Gastrocnemius medialis (tissue), 4 donors: ENCODE measurements around the gene ARHGAP15.

Source experiments
- POLR2A ChIP-seq, 2 donors: fragments of 450-650 bp; IDR thresholded peaks; one replicate each; pipeline ENCODE4 v1.6.1; 2017; ENCODE audit warnings: antibody characterized with exemption in 2 of 2, mild to moderate bottlenecking in 2 of 2, moderate library complexity in 2 of 2
- TF ChIP-seq, protein P1 (sequence below), 5 experiments: fragments of 450-650 bp in 3 of 5; fragments of 200-600 bp in 2 of 5; sonication (generic) in 2 of 5; IDR thresholded peaks in 4 of 5; conservative IDR thresholded peaks in 1 of 5; 1 replicate in 4 of 5; 2 replicates in 1 of 5; pipeline ENCODE4 v1.5.1; 2016 to 2019; ENCODE audit warnings: antibody characterized with exemption in 5 of 5, mild to moderate bottlenecking in 3 of 5, moderate library complexity in 3 of 5

DNA sequence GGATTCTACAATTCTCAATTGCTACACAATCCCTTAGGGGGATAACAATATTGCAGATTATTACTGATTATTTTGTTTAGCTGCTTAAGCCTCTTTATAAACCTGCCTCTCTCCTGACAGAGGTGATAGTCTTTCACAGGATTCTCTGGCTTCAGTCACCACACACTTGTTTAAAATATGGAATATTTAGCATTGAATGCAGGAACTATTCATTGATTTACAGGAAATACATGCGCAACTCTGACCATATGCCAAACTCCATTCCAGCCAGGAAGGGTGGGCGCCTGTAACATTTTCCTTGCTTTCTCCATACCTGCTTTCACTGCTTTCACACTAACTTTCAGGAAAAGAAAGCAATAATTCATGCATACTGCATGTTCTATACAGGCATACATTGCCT, 44.8 kb upstream of the ARHGAP15 start:
- TF ChIP-seq, protein P1, sequence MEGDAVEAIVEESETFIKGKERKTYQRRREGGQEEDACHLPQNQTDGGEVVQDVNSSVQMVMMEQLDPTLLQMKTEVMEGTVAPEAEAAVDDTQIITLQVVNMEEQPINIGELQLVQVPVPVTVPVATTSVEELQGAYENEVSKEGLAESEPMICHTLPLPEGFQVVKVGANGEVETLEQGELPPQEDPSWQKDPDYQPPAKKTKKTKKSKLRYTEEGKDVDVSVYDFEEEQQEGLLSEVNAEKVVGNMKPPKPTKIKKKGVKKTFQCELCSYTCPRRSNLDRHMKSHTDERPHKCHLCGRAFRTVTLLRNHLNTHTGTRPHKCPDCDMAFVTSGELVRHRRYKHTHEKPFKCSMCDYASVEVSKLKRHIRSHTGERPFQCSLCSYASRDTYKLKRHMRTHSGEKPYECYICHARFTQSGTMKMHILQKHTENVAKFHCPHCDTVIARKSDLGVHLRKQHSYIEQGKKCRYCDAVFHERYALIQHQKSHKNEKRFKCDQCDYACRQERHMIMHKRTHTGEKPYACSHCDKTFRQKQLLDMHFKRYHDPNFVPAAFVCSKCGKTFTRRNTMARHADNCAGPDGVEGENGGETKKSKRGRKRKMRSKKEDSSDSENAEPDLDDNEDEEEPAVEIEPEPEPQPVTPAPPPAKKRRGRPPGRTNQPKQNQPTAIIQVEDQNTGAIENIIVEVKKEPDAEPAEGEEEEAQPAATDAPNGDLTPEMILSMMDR (IDR thresholded peaks at IDR 0.05 in 4 of 5, conservative IDR thresholded peaks at IDR 0.05 in 1 of 5), result no peak
- no peak for TF ChIP-seq POLR2A (IDR thresholded peaks at IDR 0.05)
